Measurements from ENCODE around the gene UBE2D4.
"Not testable (repeated sequence)": the region's sequence is repeated elsewhere in the genome, so short reads cannot be mapped to it uniquely, and the experiment has no call there.

UBE2D4 gene

GRCh38 chr7:43987476-43987875, 61.2 kb downstream of the UBE2D4 start:
- DNase-seq (ENCODE audit: low read depth in 1 of 2, low spot score in 1 of 2); in situ Hi-C loops (cut with HindIII; ENCODE audit: low pct_unique_long_range_greater_than_20kb, low sequenced_read_pairs): not testable (repeated sequence)

GRCh38 chr7:43990011-43990585, 63.9 kb downstream of the UBE2D4 start:
- in situ Hi-C loops (cut with HindIII; ENCODE audit: low pct_unique_long_range_greater_than_20kb, low sequenced_read_pairs) = not testable (repeated sequence)

DNA sequence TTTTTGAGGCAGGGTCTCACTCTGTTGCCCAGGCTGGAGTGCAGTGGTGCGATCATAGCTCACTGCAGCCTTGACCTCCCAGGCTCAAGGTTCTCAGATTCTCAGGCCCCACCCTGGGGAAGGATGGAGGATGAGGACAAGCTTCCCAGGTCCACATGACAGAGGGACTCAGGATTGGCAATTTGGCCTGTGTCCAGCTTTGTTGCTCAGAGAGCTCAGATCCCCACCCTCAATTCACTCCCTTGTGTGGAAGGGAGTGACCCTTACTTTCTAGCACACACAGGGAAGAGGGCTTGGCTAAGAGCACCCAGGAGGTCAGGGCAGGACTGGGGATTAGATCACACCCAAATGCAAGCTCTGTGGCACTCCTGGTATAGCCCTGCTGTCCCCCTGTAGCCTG, 64.6 kb downstream of the UBE2D4 start:
- in situ Hi-C loops (cut with HindIII; ENCODE audit: low pct_unique_long_range_greater_than_20kb, low sequenced_read_pairs); DNase-seq (ENCODE audit: low read depth in 1 of 2, low spot score in 1 of 2): not testable (repeated sequence)

More at GRCh38 chr7:43990011-43990585, 63.9 kb downstream of the UBE2D4 start:
- DNase-seq (ENCODE audit: low read depth in 1 of 2, low spot score in 1 of 2) = not testable (repeated sequence)

GRCh38 chr7:43992896-43993295, 66.7 kb downstream of the UBE2D4 start:
- DNase-seq (ENCODE audit: low read depth in 1 of 2, low spot score in 1 of 2); in situ Hi-C loops (cut with HindIII; ENCODE audit: low pct_unique_long_range_greater_than_20kb, low sequenced_read_pairs): not testable (repeated sequence)

DNA sequence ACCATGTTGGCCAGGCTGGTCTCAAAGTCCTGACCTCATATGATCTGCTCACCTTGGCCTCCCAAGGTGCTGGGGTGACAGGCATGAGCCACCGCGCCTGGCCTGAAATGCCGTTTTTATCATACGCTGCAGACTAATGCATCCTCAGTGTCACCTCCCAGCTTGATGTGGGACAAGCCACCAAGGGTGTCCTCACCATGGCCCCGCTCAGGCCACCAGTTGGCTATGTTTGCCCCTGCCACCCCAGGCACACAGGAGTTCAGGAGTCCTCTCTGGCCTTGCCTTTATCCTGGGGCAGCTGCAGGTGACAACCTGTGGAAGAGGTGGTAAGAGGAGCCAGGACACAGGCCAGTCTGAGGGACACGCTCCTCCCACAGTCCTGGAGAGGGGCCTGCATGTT, 68.4 kb downstream of the UBE2D4 start:
- DNase-seq (ENCODE audit: low read depth in 1 of 2, low spot score in 1 of 2); in situ Hi-C loops (cut with HindIII; ENCODE audit: low pct_unique_long_range_greater_than_20kb, low sequenced_read_pairs): not testable (repeated sequence)

- DNase-seq (ENCODE audit: low read depth in 1 of 2, low spot score in 1 of 2); in situ Hi-C loops (cut with HindIII; ENCODE audit: low pct_unique_long_range_greater_than_20kb, low sequenced_read_pairs): not testable (repeated sequence)
Measured at GRCh38 chr7:43997532-43997931, 71.3 kb downstream of the UBE2D4 start, which contains the start of gene SPDYE1. SPDYE1 (plus strand) TSS chr7:43997897; CDS start chr7:43999950, 2,053 bp downstream.
